Neural cell (in vitro differentiated cells): ENCODE results near the gene PRRG4. TPM values are rescaled to one million over a fixed set of nuclear protein-coding genes. Genes with fewer than 3 reads are reported as not detected.

ENCODE experiments used
- H2AFZ ChIP-seq: fragments of 200-600, 300-800 bp; sonication (generic), shearing (Covaris generic); 2 replicates; pipeline ENCODE4 v1.6.0; 2014; ENCODE audit warnings: low read depth, mild to moderate bottlenecking, antibody characterized with exemption, low read length, moderate library complexity
- H3F3A ChIP-seq: fragments of 200-600 bp; shearing (Covaris generic); 2 replicates; pipeline ENCODE4 v1.6.1; 2016; ENCODE audit warnings: mild to moderate bottlenecking, moderate library complexity, mixed read lengths, antibody characterized with exemption, low read length; ENCODE audit not compliant: insufficient read depth, poor library complexity, severe bottlenecking
- H3K27ac ChIP-seq: fragments of 200-600, 300-800 bp; sonication (generic), shearing (Covaris generic); 2 replicates; pipeline ENCODE4 v1.5.1; 2014; ENCODE audit warnings: mild to moderate bottlenecking, low read length, moderate library complexity
- H3K27me3 ChIP-seq: fragments of 300-800, 200-600 bp; sonication (generic), shearing (Covaris generic); 2 replicates; pipeline ENCODE4 v1.6.0; 2014; ENCODE audit warnings: mild to moderate bottlenecking, low read depth, low read length, moderate library complexity; ENCODE audit not compliant: insufficient read depth
- H3K36me3 ChIP-seq: fragments of 300-800, 200-600 bp; sonication (generic), shearing (Covaris generic); 2 replicates; pipeline ENCODE4 v1.5.1; 2014; ENCODE audit warnings: mild to moderate bottlenecking, antibody characterized with exemption, low read length, moderate library complexity; ENCODE audit not compliant: insufficient read depth
- H3K4me2 ChIP-seq: fragments of 300-800, 200-600 bp; sonication (generic), shearing (Covaris generic); 2 replicates; pipeline ENCODE4 v1.6.0; 2014; ENCODE audit warnings: mild to moderate bottlenecking, low read length
- H3K4me3 ChIP-seq: fragments of 300-800, 200-600 bp; sonication (generic), shearing (Covaris generic); 2 replicates; pipeline ENCODE4 v1.5.1; 2014; ENCODE audit warnings: mild to moderate bottlenecking, low read length, moderate library complexity
- H3K79me2 ChIP-seq: fragments of 200-600 bp; shearing (Covaris generic); replicated peaks from 2 replicates; pipeline ENCODE4 v1.6.0; 2014; ENCODE audit warnings: mild to moderate bottlenecking, low read length, moderate library complexity; ENCODE audit not compliant: insufficient read depth
- H3K9ac ChIP-seq: fragments of 300-800, 200-600 bp; sonication (generic), shearing (Covaris generic); 2 replicates; pipeline ENCODE4 v1.6.1; 2016; ENCODE audit warnings: mild to moderate bottlenecking, low read length, mixed read lengths
- H3K9me2 ChIP-seq: fragments of 200-600 bp; shearing (Covaris generic); 2 replicates; pipeline ENCODE4 v1.6.1; 2016; ENCODE audit warnings: mild to moderate bottlenecking, low read length, mixed read lengths; ENCODE audit not compliant: insufficient read depth
- H3K9me3 ChIP-seq: fragments of 200-600, 300-800 bp; sonication (generic), shearing (Covaris generic); 2 replicates; pipeline ENCODE4 v1.6.1; 2016; ENCODE audit warnings: mild to moderate bottlenecking, mixed run types, low read length, moderate library complexity, mixed read lengths
- H4K20me1 ChIP-seq: fragments of 200-600 bp; shearing (Covaris generic); 2 replicates; pipeline ENCODE4 v1.6.1; 2016; ENCODE audit warnings: mild to moderate bottlenecking, mixed run types; ENCODE audit not compliant: insufficient read depth
- CTCF ChIP-seq: fragments of 450-650 bp; IDR thresholded peaks from 2 replicates; pipeline ENCODE4 v1.5.1; 2014; ENCODE audit warnings: antibody characterized with exemption, mild to moderate bottlenecking, moderate library complexity; ENCODE audit not compliant: poor library complexity, severe bottlenecking
- EP300 ChIP-seq: fragments of 450-650 bp; conservative IDR thresholded peaks from 2 replicates; pipeline ENCODE4 v1.6.1; 2014; ENCODE audit warnings: antibody characterized with exemption, mild to moderate bottlenecking, moderate library complexity; ENCODE audit not compliant: poor library complexity, severe bottlenecking
- EZH2 ChIP-seq: fragments of 200-600, 300-800 bp; shearing (Covaris generic), sonication (generic); IDR thresholded peaks from 2 replicates; pipeline ENCODE4 v1.6.1; 2014; ENCODE audit warnings: antibody characterized with exemption, low read length, borderline replicate concordance, mild to moderate bottlenecking; ENCODE audit not compliant: insufficient read depth, poor library complexity, severe bottlenecking
- MXI1 ChIP-seq: fragments of 450-650 bp; conservative IDR thresholded peaks from 2 replicates; pipeline ENCODE4 v1.6.1; 2014; ENCODE audit warnings: antibody characterized with exemption, mild to moderate bottlenecking; ENCODE audit not compliant: poor library complexity, severe bottlenecking
- POLR2AphosphoS5 ChIP-seq: IDR thresholded peaks from 2 replicates; pipeline ENCODE4 v1.6.1; 2012
- RAD21 ChIP-seq: fragments of 450-650 bp; conservative IDR thresholded peaks from 2 replicates; pipeline ENCODE4 v1.6.1; 2014; ENCODE audit warnings: antibody characterized with exemption, mild to moderate bottlenecking, moderate library complexity
- REST ChIP-seq: IDR thresholded peaks from 2 replicates; pipeline ENCODE4 v1.6.1; 2012; ENCODE audit warnings: borderline replicate concordance
- SMC3 ChIP-seq: fragments of 450-650 bp; conservative IDR thresholded peaks from 2 replicates; pipeline ENCODE4 v1.6.1; 2014; ENCODE audit warnings: antibody characterized with exemption, mild to moderate bottlenecking, moderate library complexity; ENCODE audit not compliant: poor library complexity
- TAF1 ChIP-seq: IDR thresholded peaks from 2 replicates; pipeline ENCODE4 v1.6.1; 2012; ENCODE audit warnings: low read depth
- polyA plus RNA-seq: library from polyadenylated mRNA; depleted of rRNA; stranded (reverse); fragments of >200 nt; gene quantifications from 2 replicates; pipeline ENCODE4 v1.2.3, GENCODE V29; 2014

The PRRG4 gene
- polyA plus RNA-seq, 1 donor from 2014 or later, result not detected

GRCh38 chr11:32781721-32782120 lies 48.0 kb upstream of the PRRG4 start:
- H3K4me3 ChIP-seq, result no peak overlapping the region
- no peaks in the 10 kb centered on the region for H3K27me3 ChIP-seq
- TF ChIP-seq SMC3 (no peak), CTCF (no peak), EP300 (no peak), EZH2 (no peak)
- no peaks in the 10 kb centered on the region for H3K36me3 ChIP-seq
- no peaks in the 10 kb centered on the region for H3K9me3 ChIP-seq
- H2AFZ ChIP-seq, result no peak overlapping the region
- H3K9ac ChIP-seq, result no peak overlapping the region
- no peak overlapping the region for H3K4me2 ChIP-seq
- H3K27ac ChIP-seq, result no peak overlapping the region
- H4K20me1 ChIP-seq, result no peaks in the 10 kb centered on the region
- no peaks in the 10 kb centered on the region for H3F3A ChIP-seq
- no peaks in the 10 kb centered on the region for H3K79me2 ChIP-seq
- H3K9me2 ChIP-seq, result no peaks in the 10 kb centered on the region

- Histone ChIP-seq H3K9me2 (no peaks in the 10 kb centered on the region), H3K4me2 (no peak overlapping the region), H3K36me3 (no peaks in the 10 kb centered on the region), H3K27me3 (no peaks in the 10 kb centered on the region), H3F3A (no peaks in the 10 kb centered on the region), H3K9ac (no peak overlapping the region), H3K4me3 (no peak overlapping the region), H3K9me3 (no peaks in the 10 kb centered on the region), H3K27ac (no peak overlapping the region), H4K20me1 (no peaks in the 10 kb centered on the region), H3K79me2 (no peaks in the 10 kb centered on the region), H2AFZ (no peak overlapping the region)
- TF ChIP-seq SMC3, result no peak
- no peak for TF ChIP-seq TAF1
- TF ChIP-seq MXI1, result no peak
- no peak for TF ChIP-seq RAD21
- no peak for TF ChIP-seq EP300
- TF ChIP-seq CTCF, result no peak
- TF ChIP-seq REST, result no peak
- TF ChIP-seq EZH2, result no peak
- no peak for TF ChIP-seq POLR2AphosphoS5
Observed at GRCh38 chr11:32785262-32785661, 44.5 kb upstream of the PRRG4 start.
